ENCODE measurements around the gene CRBN.

Gene CRBN

DNA sequence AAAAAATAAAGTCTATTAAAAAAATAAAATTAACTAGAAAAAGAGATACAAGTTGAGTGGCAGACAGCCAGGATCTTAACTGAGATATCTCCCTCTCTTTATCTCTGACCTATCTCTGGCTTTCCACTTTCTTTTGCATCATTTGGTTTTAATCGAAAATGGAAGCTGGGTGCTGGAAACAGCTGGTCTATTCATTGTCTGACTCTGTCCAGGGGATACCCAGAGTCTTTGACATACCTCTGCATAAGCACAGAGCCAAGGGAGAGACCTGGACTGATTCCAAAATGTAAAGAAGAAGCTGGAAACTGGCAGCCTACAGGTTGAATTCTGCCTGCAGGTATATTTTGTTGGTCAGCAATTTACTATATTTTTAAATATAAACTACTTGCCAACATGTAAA, 29.6 kb upstream of the CRBN start:
- H3K4me3 ChIP-seq (ENCODE audit: low read depth, low read length): no peak overlapping the region
- no peak for DNase-seq (ENCODE audit: low read depth)
- TF ChIP-seq CTCF (IDR thresholded peaks at IDR 0.05; ENCODE audit: control insufficient read depth, extremely low read depth, insufficient read depth): no peak

GRCh38 chr3:3201611-3202010, 22.1 kb upstream of the CRBN start:
- no peak overlapping the region for H3K4me3 ChIP-seq (ENCODE audit: low read depth, low read length)
- DNase-seq (ENCODE audit: low read depth): no peak
- TF ChIP-seq CTCF (IDR thresholded peaks at IDR 0.05; ENCODE audit: control insufficient read depth, extremely low read depth, insufficient read depth): no peak

DNA sequence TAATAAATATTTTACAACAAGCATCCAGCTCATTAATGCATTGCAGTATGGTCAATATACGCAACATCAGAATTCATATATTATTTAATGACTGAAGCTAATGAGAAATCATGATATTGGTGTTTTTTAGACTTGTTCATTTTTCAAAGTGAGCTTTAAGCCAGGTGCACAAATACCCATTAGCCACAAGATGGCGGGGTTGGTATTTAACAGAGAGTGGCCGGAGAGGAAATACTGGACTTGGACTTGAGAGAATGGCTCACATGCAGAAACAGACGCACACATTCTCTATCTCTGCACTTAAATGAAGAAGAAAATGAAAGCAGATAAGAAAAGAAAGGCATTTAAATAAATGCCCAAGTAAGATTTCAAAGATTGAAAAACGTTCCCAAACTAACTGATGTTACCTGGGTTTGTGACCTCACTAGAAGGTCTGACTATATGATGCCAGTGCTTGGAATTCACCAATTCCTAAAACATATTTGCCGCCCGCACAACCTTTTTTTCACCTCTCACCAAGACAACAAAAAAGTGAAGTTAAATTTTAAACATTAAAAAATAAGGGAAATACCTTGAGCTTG, 21.2 kb upstream of the CRBN start:
- peak; percentile 61 for DNase-seq (ENCODE audit: low read depth)
- peak; percentile 90 for TF ChIP-seq CTCF (IDR thresholded peaks at IDR 0.05; ENCODE audit: control insufficient read depth, extremely low read depth, insufficient read depth)
- no peak overlapping the region for H3K4me3 ChIP-seq (ENCODE audit: low read depth, low read length)

- no peak for TF ChIP-seq CTCF (IDR thresholded peaks at IDR 0.05; ENCODE audit: control insufficient read depth, extremely low read depth, insufficient read depth)
- no peak overlapping the region for H3K4me3 ChIP-seq (ENCODE audit: low read depth, low read length)
- DNase-seq (ENCODE audit: low read depth): no peak
Measured at GRCh38 chr3:3199306-3199705, 19.8 kb upstream of the CRBN start.

- TF ChIP-seq CTCF (IDR thresholded peaks at IDR 0.05; ENCODE audit: control insufficient read depth, extremely low read depth, insufficient read depth): peak; percentile 84
- no peak for DNase-seq (ENCODE audit: low read depth)
Measured at GRCh38 chr3:3196148-3196861, 16.8 kb upstream of the CRBN start.

GRCh38 chr3:3194861-3195260, 15.4 kb upstream of the CRBN start:
- no peak overlapping the region for H3K4me3 ChIP-seq (ENCODE audit: low read depth, low read length)
- no peak for DNase-seq (ENCODE audit: low read depth)
- TF ChIP-seq CTCF (IDR thresholded peaks at IDR 0.05; ENCODE audit: control insufficient read depth, extremely low read depth, insufficient read depth): no peak

More at GRCh38 chr3:3196148-3196861, 16.8 kb upstream of the CRBN start:
- no peak overlapping the region for H3K4me3 ChIP-seq (ENCODE audit: low read depth, low read length)

DNA sequence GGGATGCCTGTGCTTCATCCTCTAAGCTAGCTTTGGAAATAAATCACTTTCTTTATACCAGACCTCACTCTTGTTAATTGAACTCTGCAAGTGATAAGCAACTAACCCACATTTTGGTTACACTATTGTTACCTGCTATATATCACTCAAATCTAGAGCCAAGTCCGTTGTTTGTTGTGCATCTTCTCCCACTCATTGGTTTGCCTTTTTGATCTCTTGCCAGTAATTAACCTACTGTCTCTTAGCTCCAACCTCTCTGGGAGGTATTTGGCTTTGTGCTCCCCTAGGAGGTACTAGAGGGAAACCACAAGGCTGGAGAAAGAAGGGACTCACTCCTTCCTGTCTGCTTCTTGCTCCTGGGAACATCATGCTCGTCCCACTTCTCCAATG, 12.8 kb upstream of the CRBN start:
- DNase-seq (ENCODE audit: low read depth): no peak
- H3K4me3 ChIP-seq (ENCODE audit: low read depth, low read length): no peak overlapping the region

More for the DNA sequence above, 12.8 kb upstream of the CRBN start:
- no peak for TF ChIP-seq CTCF (IDR thresholded peaks at IDR 0.05; ENCODE audit: control insufficient read depth, extremely low read depth, insufficient read depth)

Data from LNCaP clone FGC (cell line).